ENCODE results near the gene ZNF778. TPM values are rescaled to one million over a fixed set of nuclear protein-coding genes. Genes with fewer than 3 reads are reported as not detected.
"Not testable (repeated sequence)": the region's sequence is repeated elsewhere in the genome, so short reads cannot be mapped to it uniquely, and the experiment has no call there.

The ZNF778 gene
- polyA plus RNA-seq, 2 donors: 1.4 to 2.9 TPM

- H3K4me3 ChIP-seq (ENCODE audit: low read depth in 1 of 2, low read length in 2 of 2): no peak overlapping the region
These were observed 34.0 kb upstream of the ZNF778 start for GRCh38 chr16:89183463-89183862.

GRCh38 chr16:89183975-89184676 is 33.4 kb upstream of the ZNF778 start:
- Histone ChIP-seq H3K9me3 (ENCODE audit: control insufficient read depth in 2 of 2, insufficient read depth in 1 of 2, low read depth in 1 of 2, low read length in 1 of 2) (no peaks in the 10 kb centered on the region), H3K27ac (ENCODE audit: low read depth in 2 of 2, low read length in 1 of 2) (no peak overlapping the region), H3K27me3 (ENCODE audit: control insufficient read depth in 1 of 2, insufficient read depth in 2 of 2, low read length in 2 of 2) (no peaks in the 10 kb centered on the region), H3K4me1 (ENCODE audit: control insufficient read depth in 2 of 2, insufficient read depth in 2 of 2, low read length in 1 of 2) (peaks cover 0 to 2% of the 10 kb centered on the region in 2 donors), H3K36me3 (ENCODE audit: control insufficient read depth in 2 of 2, insufficient read depth in 2 of 2, low read length in 1 of 2) (no peaks in the 10 kb centered on the region), H3K4me3 (ENCODE audit: low read depth in 1 of 2, low read length in 2 of 2) (no peak overlapping the region)
- 68 to 70% methylated on average over 26 of the region's 26 CpGs for WGBS, 2 donors

More at GRCh38 chr16:89183463-89183862, 34.0 kb upstream of the ZNF778 start:
- no peaks in the 10 kb centered on the region for H3K27me3 ChIP-seq (ENCODE audit: control insufficient read depth in 1 of 2, insufficient read depth in 2 of 2, low read length in 2 of 2)
- H3K27ac ChIP-seq (ENCODE audit: low read depth in 2 of 2, low read length in 1 of 2): no peak overlapping the region
- WGBS, 2 donors: 35 to 36% methylated on average over 13 of the region's 13 CpGs
- no peaks in the 10 kb centered on the region for H3K9me3 ChIP-seq (ENCODE audit: control insufficient read depth in 2 of 2, insufficient read depth in 1 of 2, low read depth in 1 of 2, low read length in 1 of 2)
- peaks cover 0 to 2% of the 10 kb centered on the region in 2 donors for H3K4me1 ChIP-seq (ENCODE audit: control insufficient read depth in 2 of 2, insufficient read depth in 2 of 2, low read length in 1 of 2)
- no peaks in the 10 kb centered on the region for H3K36me3 ChIP-seq (ENCODE audit: control insufficient read depth in 2 of 2, insufficient read depth in 2 of 2, low read length in 1 of 2)

- H3K4me1 ChIP-seq (ENCODE audit: control insufficient read depth in 2 of 2, insufficient read depth in 2 of 2, low read length in 1 of 2): peaks cover 0 to 2% of the 10 kb centered on the region in 2 donors
- H3K27me3 ChIP-seq (ENCODE audit: control insufficient read depth in 1 of 2, insufficient read depth in 2 of 2, low read length in 2 of 2): no peaks in the 10 kb centered on the region
- no peaks in the 10 kb centered on the region for H3K9me3 ChIP-seq (ENCODE audit: control insufficient read depth in 2 of 2, insufficient read depth in 1 of 2, low read depth in 1 of 2, low read length in 1 of 2)
- H3K36me3 ChIP-seq (ENCODE audit: control insufficient read depth in 2 of 2, insufficient read depth in 2 of 2, low read length in 1 of 2): no peaks in the 10 kb centered on the region
- H3K27ac ChIP-seq (ENCODE audit: low read depth in 2 of 2, low read length in 1 of 2): no peak overlapping the region
- WGBS, 2 donors: 75 to 77% methylated on average over 9 of the region's 9 CpGs
- no peak overlapping the region for H3K4me3 ChIP-seq (ENCODE audit: low read depth in 1 of 2, low read length in 2 of 2)
These were observed 32.9 kb upstream of the ZNF778 start for GRCh38 chr16:89184677-89184932.

- no peaks in the 10 kb centered on the region for H3K9me3 ChIP-seq (ENCODE audit: control insufficient read depth in 2 of 2, insufficient read depth in 1 of 2, low read depth in 1 of 2, low read length in 1 of 2)
- 70 to 81% methylated on average over 46 to 48 of the region's 48 CpGs for WGBS, 2 donors
- H3K4me3 ChIP-seq (ENCODE audit: low read depth in 1 of 2, low read length in 2 of 2): no peak overlapping the region
- H3K36me3 ChIP-seq (ENCODE audit: control insufficient read depth in 2 of 2, insufficient read depth in 2 of 2, low read length in 1 of 2): no peaks in the 10 kb centered on the region
- no peaks in the 10 kb centered on the region for H3K27me3 ChIP-seq (ENCODE audit: control insufficient read depth in 1 of 2, insufficient read depth in 2 of 2, low read length in 2 of 2)
- peaks cover 0 to 2% of the 10 kb centered on the region in 2 donors for H3K4me1 ChIP-seq (ENCODE audit: control insufficient read depth in 2 of 2, insufficient read depth in 2 of 2, low read length in 1 of 2)
- no peak overlapping the region for H3K27ac ChIP-seq (ENCODE audit: low read depth in 2 of 2, low read length in 1 of 2)
These were observed 32.3 kb upstream of the ZNF778 start for GRCh38 chr16:89184933-89185794.

- not testable (repeated sequence) for H3K27me3 ChIP-seq (ENCODE audit: control insufficient read depth in 1 of 2, insufficient read depth in 2 of 2, low read length in 2 of 2); H3K27ac ChIP-seq (ENCODE audit: low read depth in 2 of 2, low read length in 1 of 2); H3K4me3 ChIP-seq (ENCODE audit: low read depth in 1 of 2, low read length in 2 of 2); H3K36me3 ChIP-seq (ENCODE audit: control insufficient read depth in 2 of 2, insufficient read depth in 2 of 2, low read length in 1 of 2); H3K4me1 ChIP-seq (ENCODE audit: control insufficient read depth in 2 of 2, insufficient read depth in 2 of 2, low read length in 1 of 2); H3K9me3 ChIP-seq (ENCODE audit: control insufficient read depth in 2 of 2, insufficient read depth in 1 of 2, low read depth in 1 of 2, low read length in 1 of 2)
- WGBS, 2 donors: 91 to 93% methylated on average over 30 of the region's 30 CpGs
These were observed 31.5 kb upstream of the ZNF778 start for GRCh38 chr16:89185887-89186592.

- WGBS, 2 donors: 88% methylated on average over 20 of the region's 20 CpGs
These were observed 30.9 kb upstream of the ZNF778 start for GRCh38 chr16:89186593-89187031.

GRCh38 chr16:89187032-89187769 is 30.3 kb upstream of the ZNF778 start:
- H3K27ac ChIP-seq (ENCODE audit: low read depth in 2 of 2, low read length in 1 of 2): no peak overlapping the region
- H3K4me3 ChIP-seq (ENCODE audit: low read depth in 1 of 2, low read length in 2 of 2): no peak overlapping the region
- peaks cover 0 to 5% of the 10 kb centered on the region in 2 donors for H3K27me3 ChIP-seq (ENCODE audit: control insufficient read depth in 1 of 2, insufficient read depth in 2 of 2, low read length in 2 of 2)
- peaks cover 2 to 4% of the 10 kb centered on the region in 2 donors for H3K4me1 ChIP-seq (ENCODE audit: control insufficient read depth in 2 of 2, insufficient read depth in 2 of 2, low read length in 1 of 2)
- 61 to 65% methylated on average over 19 of the region's 19 CpGs for WGBS, 2 donors
- H3K36me3 ChIP-seq (ENCODE audit: control insufficient read depth in 2 of 2, insufficient read depth in 2 of 2, low read length in 1 of 2): no peaks in the 10 kb centered on the region
- no peaks in the 10 kb centered on the region for H3K9me3 ChIP-seq (ENCODE audit: control insufficient read depth in 2 of 2, insufficient read depth in 1 of 2, low read depth in 1 of 2, low read length in 1 of 2)

More at GRCh38 chr16:89186593-89187031, 30.9 kb upstream of the ZNF778 start:
- not testable (repeated sequence) for H3K27ac ChIP-seq (ENCODE audit: low read depth in 2 of 2, low read length in 1 of 2); H3K36me3 ChIP-seq (ENCODE audit: control insufficient read depth in 2 of 2, insufficient read depth in 2 of 2, low read length in 1 of 2); H3K4me3 ChIP-seq (ENCODE audit: low read depth in 1 of 2, low read length in 2 of 2); H3K9me3 ChIP-seq (ENCODE audit: control insufficient read depth in 2 of 2, insufficient read depth in 1 of 2, low read depth in 1 of 2, low read length in 1 of 2); H3K27me3 ChIP-seq (ENCODE audit: control insufficient read depth in 1 of 2, insufficient read depth in 2 of 2, low read length in 2 of 2); H3K4me1 ChIP-seq (ENCODE audit: control insufficient read depth in 2 of 2, insufficient read depth in 2 of 2, low read length in 1 of 2)

- WGBS, 2 donors: 67 to 75% methylated on average over 19 of the region's 19 CpGs
- Histone ChIP-seq H3K4me3 (ENCODE audit: low read depth in 1 of 2, low read length in 2 of 2) (no peak overlapping the region), H3K9me3 (ENCODE audit: control insufficient read depth in 2 of 2, insufficient read depth in 1 of 2, low read depth in 1 of 2, low read length in 1 of 2) (no peaks in the 10 kb centered on the region), H3K27ac (ENCODE audit: low read depth in 2 of 2, low read length in 1 of 2) (no peak overlapping the region), H3K4me1 (ENCODE audit: control insufficient read depth in 2 of 2, insufficient read depth in 2 of 2, low read length in 1 of 2) (peaks cover 3 to 6% of the 10 kb centered on the region in 2 donors), H3K36me3 (ENCODE audit: control insufficient read depth in 2 of 2, insufficient read depth in 2 of 2, low read length in 1 of 2) (no peaks in the 10 kb centered on the region), H3K27me3 (ENCODE audit: control insufficient read depth in 1 of 2, insufficient read depth in 2 of 2, low read length in 2 of 2) (peaks cover 0 to 5% of the 10 kb centered on the region in 2 donors)
These were observed 29.6 kb upstream of the ZNF778 start for GRCh38 chr16:89187770-89188392.
